HL-60 (cell line): Measurements from ENCODE around the gene ITPR3.

Experiments used
- DNase-seq, 2 experiments: peaks; one replicate each; pipeline ENCODE4 v3.0.0-alpha.2; 2010 to 2020; ENCODE audit warnings: low read depth in 1 of 2, low spot score in 1 of 2
- H3K27ac ChIP-seq: fragments of 250-450 bp; sonication (Bioruptor Pico); replicated peaks from 2 replicates; pipeline ENCODE4 v1.5.1; 2020; ENCODE audit warnings: mild to moderate bottlenecking, moderate library complexity
- H3K27me3 ChIP-seq: fragments of 250-450 bp; sonication (Bioruptor Pico); 2 replicates; pipeline ENCODE4 v1.5.1; 2021; ENCODE audit warnings: mild to moderate bottlenecking, moderate library complexity; ENCODE audit not compliant: insufficient read depth, poor library complexity, severe bottlenecking
- H3K4me3 ChIP-seq: replicated peaks from 2 replicates; pipeline ENCODE4 v1.5.1; 2011; ENCODE audit warnings: mild to moderate bottlenecking, control low read depth, low read length; ENCODE audit not compliant: insufficient read depth
- CTCF ChIP-seq: IDR thresholded peaks from one replicate; pipeline ENCODE4 v1.5.1; 2011; ENCODE audit warnings: low read length, control low read depth, inconsistent platforms; ENCODE audit not compliant: insufficient read depth
- GABPA ChIP-seq: IDR thresholded peaks from 2 replicates; pipeline ENCODE4 v1.6.1; 2012; ENCODE audit warnings: low read depth
- POLR2AphosphoS5 ChIP-seq: IDR thresholded peaks from 2 replicates; pipeline ENCODE4 v1.6.1; 2012; ENCODE audit warnings: low read depth
- REST ChIP-seq: IDR thresholded peaks from 2 replicates; pipeline ENCODE4 v1.6.1; 2012; ENCODE audit warnings: low read depth; ENCODE audit not compliant: insufficient replicate concordance
- SPI1 ChIP-seq: IDR thresholded peaks from 2 replicates; pipeline ENCODE4 v1.6.1; 2012; ENCODE audit warnings: low read depth, mild to moderate bottlenecking, borderline replicate concordance

Gene ITPR3

GRCh38 chr6:33686225-33686924 is 65.3 kb downstream of the ITPR3 start:
- Histone ChIP-seq H3K4me3 (no peak overlapping the region), H3K27me3 (no peaks in the 10 kb centered on the region), H3K27ac (no peak overlapping the region)
- TF ChIP-seq REST (no peak), GABPA (no peak), CTCF (no peak)
- DNase-seq = no peak

- H3K4me3 ChIP-seq = no peak overlapping the region
- no peak for DNase-seq
- H3K27me3 ChIP-seq = no peaks in the 10 kb centered on the region
- no peak overlapping the region for H3K27ac ChIP-seq
- no peak for TF ChIP-seq GABPA
- TF ChIP-seq SPI1 = no peak
- TF ChIP-seq CTCF = no peak
Measured at GRCh38 chr6:33686981-33687975, 66.2 kb downstream of the ITPR3 start.

GRCh38 chr6:33688006-33688405 is 66.9 kb downstream of the ITPR3 start:
- Histone ChIP-seq H3K27ac (no peak overlapping the region), H3K27me3 (no peaks in the 10 kb centered on the region), H3K4me3 (no peak overlapping the region)
- TF ChIP-seq CTCF (no peak), POLR2AphosphoS5 (no peak), SPI1 (no peak)
- no peak for DNase-seq

- DNase-seq = no peak
- Histone ChIP-seq H3K27me3 (no peaks in the 10 kb centered on the region), H3K27ac (no peak overlapping the region), H3K4me3 (no peak overlapping the region)
- TF ChIP-seq REST (no peak), POLR2AphosphoS5 (no peak)
Measured at GRCh38 chr6:33688451-33689147, 67.5 kb downstream of the ITPR3 start.
